Naive thymus-derived CD8-positive, alpha-beta T cell (primary cell): ENCODE results near the gene KIAA0586. TPM values are rescaled to one million over a fixed set of nuclear protein-coding genes. Genes with fewer than 3 reads are reported as not detected.

Source experiments
- polyA plus RNA-seq, 3 donors: library from polyadenylated mRNA; unstranded; fragments of 300-500 nt; fragmentation: Illumina TruSeq; gene quantifications; one replicate each; pipeline ENCODE4 v1.2.3, GENCODE V29; 2021
- total RNA-seq, 8 experiments: library from RNA in 2 of 8; stranded (reverse) in 2 of 8; gene quantifications; one replicate each; pipeline ENCODE4 v1.2.3 and lab custom pipeline; 2021 to 2026

KIAA0586 gene
- total and polyA plus RNA-seq, 5 experiments from 2014 or later = 19.1 to 45.4 (median 30.5) TPM

Other genes starting within 250 kb of the KIAA0586 start
- 10 to 100 TPM; 54.9 to 69.5 TPM for gene ACTR10, start 227.6 kb upstream of the KIAA0586 start, total RNA-seq
- gene ACTR10, start 227.6 kb upstream of the KIAA0586 start, polyA plus RNA-seq = 10 to 100 TPM; 80.3 to 87.2 (median 84.7) TPM
- gene PSMA3, start 182.9 kb upstream of the KIAA0586 start, total RNA-seq = 100 to 1,000 TPM; 136 to 140 TPM
- 100 to 1,000 TPM; 135 to 144 (median 142) TPM for gene PSMA3, start 182.9 kb upstream of the KIAA0586 start, polyA plus RNA-seq
- 10 to 100 TPM; 68.5 to 70.0 TPM for gene ARID4A, start 129.2 kb upstream of the KIAA0586 start, total RNA-seq
- gene ARID4A, start 129.2 kb upstream of the KIAA0586 start, polyA plus RNA-seq = 10 to 100 TPM; 19.4 to 26.2 (median 25.8) TPM
- not detected for gene TOMM20L, start 31.8 kb upstream of the KIAA0586 start, total RNA-seq
- gene TOMM20L, start 31.8 kb upstream of the KIAA0586 start, polyA plus RNA-seq = not detected
- gene TIMM9, start 188 bp upstream of the KIAA0586 start, total RNA-seq = 10 to 100 TPM; 38.0 to 38.6 TPM
- 10 to 100 TPM; 59.6 to 72.2 (median 71.0) TPM for gene TIMM9, start 188 bp upstream of the KIAA0586 start, polyA plus RNA-seq
- gene DACT1, start 210.2 kb downstream of the KIAA0586 start, total RNA-seq = 1 to 10 TPM in 1 of 2 experiments, under 1 TPM in 1; 0.82 to 1.4 TPM
- gene DACT1, start 210.2 kb downstream of the KIAA0586 start, polyA plus RNA-seq = 1 to 10 TPM in 2 of 3 donors, under 1 TPM in 1; 0.75 to 2.6 (median 1.3) TPM